ENCODE results near the gene DISP2.

DNA sequence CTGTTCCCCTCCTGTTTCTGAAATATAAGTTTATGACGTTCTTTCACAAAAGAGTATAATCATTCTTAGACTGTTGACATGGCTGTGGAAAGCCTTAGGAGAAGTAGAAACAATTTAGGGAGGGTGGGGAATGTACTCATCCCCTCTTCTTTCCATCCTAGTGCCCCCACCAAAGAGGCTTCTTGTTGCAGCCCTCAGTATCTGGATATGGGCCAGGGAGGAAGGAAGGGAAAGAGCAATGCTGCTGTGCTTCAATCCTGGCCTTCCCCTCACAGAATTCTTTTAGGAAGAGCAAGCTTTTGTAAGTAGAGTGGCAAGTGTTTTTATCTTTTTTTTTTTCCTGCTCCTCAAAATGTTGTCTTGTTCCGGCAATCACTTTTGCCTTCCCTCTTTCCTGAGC, 32.8 kb upstream of the DISP2 start:
- TF ChIP-seq, protein P1, sequence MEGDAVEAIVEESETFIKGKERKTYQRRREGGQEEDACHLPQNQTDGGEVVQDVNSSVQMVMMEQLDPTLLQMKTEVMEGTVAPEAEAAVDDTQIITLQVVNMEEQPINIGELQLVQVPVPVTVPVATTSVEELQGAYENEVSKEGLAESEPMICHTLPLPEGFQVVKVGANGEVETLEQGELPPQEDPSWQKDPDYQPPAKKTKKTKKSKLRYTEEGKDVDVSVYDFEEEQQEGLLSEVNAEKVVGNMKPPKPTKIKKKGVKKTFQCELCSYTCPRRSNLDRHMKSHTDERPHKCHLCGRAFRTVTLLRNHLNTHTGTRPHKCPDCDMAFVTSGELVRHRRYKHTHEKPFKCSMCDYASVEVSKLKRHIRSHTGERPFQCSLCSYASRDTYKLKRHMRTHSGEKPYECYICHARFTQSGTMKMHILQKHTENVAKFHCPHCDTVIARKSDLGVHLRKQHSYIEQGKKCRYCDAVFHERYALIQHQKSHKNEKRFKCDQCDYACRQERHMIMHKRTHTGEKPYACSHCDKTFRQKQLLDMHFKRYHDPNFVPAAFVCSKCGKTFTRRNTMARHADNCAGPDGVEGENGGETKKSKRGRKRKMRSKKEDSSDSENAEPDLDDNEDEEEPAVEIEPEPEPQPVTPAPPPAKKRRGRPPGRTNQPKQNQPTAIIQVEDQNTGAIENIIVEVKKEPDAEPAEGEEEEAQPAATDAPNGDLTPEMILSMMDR (conservative IDR thresholded peaks at IDR 0.05; ENCODE audit: low read depth, low read length) = no peak
- no peak for TF ChIP-seq EZH2phosphoT487 (IDR thresholded peaks at IDR 0.05; ENCODE audit: borderline replicate concordance, low read length)
- no peak for TF ChIP-seq EZH2 (IDR thresholded peaks at IDR 0.05; ENCODE audit: low read length, unreplicated experiment)
